Muscle of back (tissue), 11 donors: Measurements from ENCODE around the gene COL5A2. TPM values are rescaled to one million over a fixed set of nuclear protein-coding genes. Genes with fewer than 3 reads are reported as not detected.
A peak's percentile ranks its signal among the peaks of the same experiment; 100 is the strongest.

Experiments
- DNase-seq, 3 donors: peaks; one replicate each; pipeline versions ENCODE4 v3.0.0 to v3.0.0-alpha.2; 2013
- polyA plus RNA-seq, 10 donors: library from polyadenylated mRNA; unstranded; fragments of 120-200 nt; gene quantifications; one replicate each; pipeline ENCODE4 v1.2.1, GENCODE V29; 2013; ENCODE audit not compliant: insufficient read length in 10 of 10

Gene COL5A2
- polyA plus RNA-seq, 10 donors, result 373 to 905 (median 509) TPM

DNA sequence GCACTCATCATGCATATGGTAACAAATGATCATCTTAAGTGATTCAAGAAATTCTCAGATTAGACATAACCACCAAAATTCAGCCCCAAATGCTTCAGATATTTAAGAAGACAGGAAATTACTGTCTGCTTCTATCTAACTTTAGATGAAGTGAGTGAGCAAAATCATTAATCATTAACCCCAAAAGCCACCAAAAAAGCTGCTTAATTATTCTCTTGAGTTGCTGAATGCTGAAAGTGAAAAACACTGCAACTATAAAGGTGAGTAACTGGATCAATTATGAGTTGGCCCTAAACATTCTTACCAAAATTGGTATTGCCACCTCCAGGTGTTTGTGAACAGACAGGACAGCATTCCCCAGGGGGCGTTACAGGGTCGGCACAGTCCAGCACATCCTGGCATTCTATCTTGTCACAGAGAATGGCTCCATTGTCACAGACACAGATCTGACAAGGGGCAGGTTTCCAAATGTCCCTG is 69.6 kb downstream of the COL5A2 start:
- DNase-seq, result no peak

DNA sequence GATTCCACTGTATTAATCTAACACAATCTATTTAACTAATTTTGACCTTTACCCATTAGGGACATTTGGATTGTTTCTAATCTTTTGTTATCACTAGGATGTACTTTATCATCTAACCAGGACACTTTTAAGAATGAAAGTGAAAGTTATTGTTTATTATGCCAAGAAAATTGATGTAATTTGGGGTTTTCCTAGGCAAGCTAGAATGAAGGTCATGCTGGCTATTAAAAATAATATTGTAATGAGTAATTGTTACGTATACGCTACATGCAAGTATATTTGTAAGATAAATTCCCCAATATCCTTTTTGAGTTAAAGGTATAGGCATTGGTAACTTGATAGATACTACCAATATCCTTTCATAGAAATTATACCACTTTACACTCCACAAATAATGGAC is 74.6 kb downstream of the COL5A2 start:
- no peak for DNase-seq

- DNase-seq, result no peak
Observed at GRCh38 chr2:189102735-189103134, 76.8 kb downstream of the COL5A2 start.

DNA sequence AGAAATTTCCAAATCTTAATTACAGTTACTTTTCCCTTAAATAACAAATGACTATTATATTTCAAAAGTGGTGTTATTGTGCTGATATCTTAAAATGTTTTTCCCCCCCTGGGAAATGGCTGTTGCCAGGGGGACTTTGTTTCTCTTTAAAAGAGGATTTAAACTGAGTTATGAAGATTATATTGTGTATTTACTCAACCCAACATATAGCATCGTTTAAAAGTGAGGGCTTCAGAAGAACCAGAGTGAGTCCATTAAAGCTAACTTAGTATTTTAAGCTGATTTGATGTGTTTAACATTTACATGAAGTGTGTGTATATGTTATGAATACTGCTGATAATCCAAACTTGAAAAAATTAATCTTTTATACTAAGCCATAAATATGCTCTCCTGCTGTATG is 81.6 kb downstream of the COL5A2 start:
- no peak for DNase-seq

DNA sequence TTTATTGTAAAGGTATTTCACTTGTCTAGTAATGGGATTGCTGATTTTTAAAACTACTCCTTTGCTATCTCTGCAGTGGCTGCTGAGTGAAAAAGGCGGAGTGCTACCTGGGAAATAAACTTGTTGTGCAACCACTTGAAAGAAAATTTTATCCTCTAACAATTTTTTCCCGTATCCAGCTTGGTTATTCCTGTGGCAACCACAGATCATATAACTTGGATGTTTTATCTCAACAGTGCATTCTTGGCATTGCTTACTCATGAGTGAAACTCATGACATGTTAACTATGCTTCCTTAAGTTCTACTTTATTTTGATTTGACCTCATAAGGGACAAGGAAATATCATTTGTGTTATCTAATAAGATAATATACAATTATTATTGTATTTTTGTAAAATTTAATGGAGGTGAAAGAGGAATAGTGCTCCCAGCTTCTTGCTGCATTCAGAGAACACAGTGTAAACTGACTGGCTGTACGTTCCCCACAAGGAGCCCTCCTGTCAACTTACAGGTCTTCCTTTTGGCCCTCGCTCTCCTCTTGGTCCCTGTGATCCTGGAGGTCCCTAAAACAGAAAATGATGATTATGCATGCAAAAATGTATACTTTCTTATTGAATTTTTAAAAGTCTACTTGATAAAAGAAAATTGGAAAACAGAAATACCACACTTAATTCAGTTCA is 82.7 kb downstream of the COL5A2 start:
- peak in 1 of 3 donors; percentile 78 for DNase-seq

GRCh38 chr2:189095101-189095500 is 84.5 kb downstream of the COL5A2 start:
- DNase-seq, result no peak

GRCh38 chr2:189092936-189093335 is 86.6 kb downstream of the COL5A2 start:
- DNase-seq, result peak; percentile 51 to 72 (median 59)

- DNase-seq, result no peak
Observed at GRCh38 chr2:189091253-189091652, 88.3 kb downstream of the COL5A2 start.

DNA sequence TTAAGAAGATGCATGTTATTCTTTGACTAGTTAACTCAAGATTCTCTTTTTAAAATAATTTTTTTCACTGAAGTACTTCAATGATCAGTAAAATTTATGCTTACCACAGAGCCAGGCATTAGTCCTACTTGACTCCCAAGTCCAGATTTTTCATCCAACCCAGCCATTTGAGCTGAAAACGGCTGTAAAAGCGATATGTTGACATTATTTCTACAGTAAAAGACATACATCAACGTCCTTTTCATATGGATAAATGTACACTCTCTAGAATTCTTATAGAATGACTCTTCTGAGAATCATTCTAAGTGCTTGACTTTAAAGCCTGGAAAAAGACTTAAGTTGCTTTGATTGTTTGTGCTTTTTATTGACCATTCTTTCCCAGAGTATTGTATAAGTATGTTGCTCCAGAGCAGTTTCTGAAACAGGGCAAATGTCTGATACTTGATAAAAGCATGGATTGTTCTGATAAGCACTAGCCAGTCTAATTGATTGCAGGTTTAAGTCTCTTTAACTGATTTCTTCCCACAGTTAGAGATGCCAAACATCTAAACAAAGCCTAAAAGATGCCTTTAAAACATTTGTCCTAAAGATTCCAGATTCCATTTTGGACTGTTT is 90.9 kb downstream of the COL5A2 start:
- DNase-seq, result peak in 1 of 3 donors; percentile 67

DNA sequence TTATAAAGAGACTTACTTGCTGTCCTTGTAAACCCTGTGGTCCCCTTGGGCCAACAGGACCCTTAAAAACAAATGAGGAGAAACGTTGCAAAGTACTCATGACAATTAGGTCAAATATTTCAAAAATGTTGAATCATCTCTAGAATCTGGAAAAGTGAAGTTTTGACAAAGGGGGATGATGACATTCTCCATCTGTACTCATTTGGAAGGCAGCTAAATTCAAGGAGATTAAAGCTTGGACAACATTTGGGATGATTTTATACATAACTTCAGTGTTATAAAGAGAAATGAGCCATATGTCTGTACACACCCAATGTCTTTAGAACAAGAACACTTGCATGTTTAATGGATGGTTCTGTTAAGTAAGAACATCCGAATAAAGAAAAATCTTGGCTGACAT is 92.9 kb downstream of the COL5A2 start:
- DNase-seq, result peak; percentile 44 to 79 (median 67)

DNA sequence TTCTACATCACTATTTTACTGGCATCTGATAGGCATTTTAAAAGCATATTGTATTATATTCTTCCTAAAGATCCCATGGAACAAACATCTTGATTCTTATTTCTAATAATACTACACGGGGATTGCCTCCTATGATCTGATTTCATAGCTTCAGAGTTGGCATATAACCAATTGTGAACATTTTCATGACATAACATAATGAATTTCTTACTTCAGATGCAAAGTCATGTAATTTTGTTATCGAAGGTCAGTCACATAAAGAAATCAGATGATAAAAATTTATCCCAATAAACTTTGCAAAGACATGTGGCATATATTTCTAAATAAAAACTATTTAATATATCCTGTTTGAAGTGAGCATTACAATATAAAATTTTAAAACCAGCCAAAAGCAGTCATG is 93.3 kb downstream of the COL5A2 start:
- DNase-seq, result no peak

DNA sequence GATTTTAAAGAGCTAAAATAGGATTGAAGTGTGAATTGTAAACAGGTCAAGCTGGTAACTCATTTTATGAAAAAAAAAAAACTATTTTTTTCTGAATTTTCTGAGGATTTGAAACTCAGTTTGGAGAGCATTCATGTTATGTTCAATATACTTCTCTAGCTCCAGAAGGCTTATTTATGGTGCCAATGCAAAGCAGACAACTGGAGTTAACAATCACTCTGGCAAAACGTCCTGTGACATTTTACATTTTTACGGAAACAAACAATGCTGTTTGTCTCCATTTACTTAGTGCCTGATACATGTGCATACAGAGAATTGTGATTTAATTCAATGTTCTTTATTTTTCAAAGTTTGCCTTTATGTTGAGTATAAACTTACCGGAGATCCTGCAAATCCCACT is 96.0 kb downstream of the COL5A2 start:
- DNase-seq, result no peak

- DNase-seq, result peak in 2 of 3 donors; percentile 40 to 65
Observed at GRCh38 chr2:189083106-189083505, 96.5 kb downstream of the COL5A2 start.

DNA sequence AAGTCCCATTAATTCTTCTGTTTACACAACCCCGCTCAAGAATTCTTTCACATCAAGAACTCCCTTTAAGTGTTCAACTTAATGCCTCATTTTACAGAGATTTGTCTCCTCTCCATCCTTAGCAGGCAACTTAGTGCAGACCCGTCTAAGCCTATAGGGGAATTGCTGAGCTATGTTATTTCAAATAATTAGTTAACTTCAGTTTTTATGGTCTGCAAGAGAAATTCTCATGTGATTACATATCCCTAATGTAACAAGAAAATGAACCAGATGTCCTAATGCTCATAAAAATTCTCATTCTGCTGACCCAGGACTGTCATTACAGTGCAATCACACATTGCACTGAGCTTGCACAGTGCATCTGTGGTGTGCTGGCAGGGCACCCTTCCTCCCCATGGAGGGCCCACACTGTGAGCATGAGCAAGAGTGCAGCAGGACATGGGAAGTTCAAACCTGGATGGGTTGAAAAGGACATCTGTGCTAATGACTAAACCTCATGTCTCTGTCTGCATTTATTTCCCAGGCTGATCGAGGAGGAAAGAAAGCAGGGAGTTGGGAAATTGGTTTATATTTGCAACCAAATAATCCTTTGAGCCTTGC is 97.1 kb downstream of the COL5A2 start:
- DNase-seq, result peak; percentile 48 to 93 (median 71)

GRCh38 chr2:189076572-189076971 is 103.0 kb downstream of the COL5A2 start:
- no peak for DNase-seq

DNA sequence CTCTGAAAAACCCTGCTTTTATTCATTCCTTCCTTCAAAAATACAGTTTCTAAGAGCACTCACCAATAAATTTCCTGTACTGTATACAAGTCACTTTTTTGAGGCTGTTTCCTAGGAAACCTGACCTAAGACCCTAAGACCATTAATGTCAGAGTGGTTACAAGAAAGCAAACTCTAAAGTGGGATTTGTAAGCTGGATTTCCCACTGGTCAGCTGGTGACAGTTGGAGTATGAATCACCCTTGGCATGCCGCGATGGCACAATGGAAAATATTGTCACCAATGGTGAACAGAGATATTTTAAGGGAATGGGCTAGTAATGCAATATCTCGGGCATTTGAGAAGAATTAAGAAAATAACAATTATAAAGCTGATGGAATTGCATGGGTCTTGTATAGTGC is 103.4 kb downstream of the COL5A2 start:
- DNase-seq, result no peak

DNA sequence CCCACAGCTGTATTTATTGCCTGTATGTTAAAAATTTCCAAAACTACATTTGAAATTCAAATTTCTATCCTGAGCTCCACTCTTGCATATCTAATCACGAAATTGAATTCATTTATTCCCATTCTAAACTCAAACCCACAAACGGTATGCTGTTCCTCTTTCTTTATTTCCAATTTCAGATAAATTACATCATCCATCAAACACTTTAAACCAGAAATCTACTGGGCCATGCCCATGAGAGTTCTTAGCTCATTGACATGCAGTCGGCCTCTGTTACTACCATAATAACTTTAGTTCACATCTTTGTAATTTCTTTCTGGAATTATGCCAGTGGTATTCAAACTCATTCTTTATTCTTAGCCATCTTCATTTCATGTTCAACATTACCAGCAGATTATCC is 105.1 kb downstream of the COL5A2 start:
- DNase-seq, result no peak

DNA sequence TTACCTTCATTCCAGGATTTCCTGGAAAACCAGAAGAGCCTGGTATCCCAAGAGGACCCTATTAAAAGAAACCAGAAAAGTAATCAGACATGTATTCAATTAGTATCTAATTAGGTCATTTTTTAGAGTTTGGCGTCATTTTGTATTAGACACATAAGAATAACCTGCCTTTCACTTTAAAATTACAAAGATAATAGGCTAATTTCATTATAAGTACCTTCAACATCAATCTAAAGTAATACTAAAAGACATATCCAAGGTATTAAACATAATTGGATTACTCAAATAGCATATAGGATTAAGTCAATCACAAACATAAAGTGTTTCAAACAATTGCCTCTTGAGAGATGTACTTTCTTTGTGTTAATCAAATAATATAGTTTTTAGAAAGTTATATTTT is 107.5 kb downstream of the COL5A2 start:
- no peak for DNase-seq

DNA sequence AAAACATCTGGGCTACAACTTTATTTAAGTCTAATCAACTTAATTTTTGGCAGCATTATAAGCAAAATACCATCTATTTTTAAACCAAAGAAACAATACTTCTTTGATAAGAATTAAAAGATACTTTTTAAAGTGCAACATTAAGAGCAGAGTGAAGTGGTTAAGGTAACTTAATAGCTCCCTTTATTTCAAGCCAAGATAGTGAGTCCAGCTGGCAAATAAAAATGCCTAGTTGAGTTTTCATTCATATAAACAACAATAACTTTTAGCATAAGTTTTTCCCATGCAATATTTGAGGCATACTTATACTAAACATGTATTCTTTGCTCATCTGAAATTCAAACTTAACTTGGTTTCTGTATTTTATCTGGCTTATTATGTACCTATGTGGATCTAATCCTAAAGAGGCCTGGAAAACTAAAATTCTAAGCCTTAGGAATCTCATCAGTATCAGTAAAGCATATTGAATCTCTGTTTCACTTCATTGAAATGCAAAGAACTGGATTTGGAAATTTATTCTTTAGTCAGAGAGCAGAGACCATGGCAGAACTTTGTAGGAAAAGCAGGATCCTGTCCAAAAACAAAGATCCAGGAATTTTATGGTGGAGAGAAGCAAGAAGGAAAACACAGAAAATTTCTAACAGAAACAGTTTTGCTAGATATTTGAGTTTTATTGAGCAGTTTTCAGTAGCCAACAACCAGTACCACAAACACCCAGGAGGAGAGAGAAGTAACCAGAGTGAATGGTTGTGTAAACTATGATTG is 109.5 kb downstream of the COL5A2 start:
- peak in 1 of 3 donors; percentile 61 for DNase-seq

DNA sequence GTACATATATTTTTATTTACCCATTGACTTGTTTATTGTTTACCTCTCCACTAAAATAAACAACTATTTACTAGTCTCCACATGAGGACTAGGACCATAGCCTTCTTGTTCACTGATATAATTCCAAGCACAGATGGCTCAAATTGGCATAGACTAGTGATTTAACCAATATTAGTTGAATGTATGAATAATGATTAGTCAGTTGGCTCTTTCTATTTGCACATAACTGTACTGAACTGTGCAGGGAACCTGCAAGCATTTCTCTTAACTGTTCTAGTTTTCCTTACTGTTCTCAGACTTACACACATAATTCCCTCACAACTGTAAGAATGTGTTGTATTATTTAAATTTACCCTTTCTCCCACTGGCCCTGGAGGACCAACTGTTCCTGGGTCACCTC is 113.5 kb downstream of the COL5A2 start:
- no peak for DNase-seq

DNA sequence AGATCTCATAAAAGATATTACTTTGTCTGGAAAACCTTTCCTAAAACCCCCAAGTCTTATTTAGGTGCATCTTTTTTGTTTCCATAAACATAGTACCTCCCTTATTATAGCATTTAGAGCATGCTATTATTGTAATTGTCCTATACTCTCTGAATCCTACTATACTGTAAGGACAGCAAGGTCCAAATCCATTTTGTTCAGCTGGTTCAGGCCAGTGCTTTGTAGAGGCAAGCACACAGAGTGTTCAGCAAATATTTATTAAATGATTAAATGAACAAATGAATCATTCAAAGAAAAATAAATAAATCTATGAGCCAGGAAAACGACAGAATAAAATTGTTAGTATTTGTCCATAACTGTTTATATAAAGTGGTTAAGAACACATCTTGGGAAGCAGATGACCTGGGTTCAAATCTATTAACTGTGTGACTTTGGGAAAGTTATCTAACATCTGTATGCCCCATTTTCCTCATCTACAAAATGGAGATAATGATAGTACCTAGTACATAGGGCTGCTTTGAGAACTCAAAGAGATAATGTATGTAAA is 119.4 kb downstream of the COL5A2 start:
- no peak for DNase-seq

DNA sequence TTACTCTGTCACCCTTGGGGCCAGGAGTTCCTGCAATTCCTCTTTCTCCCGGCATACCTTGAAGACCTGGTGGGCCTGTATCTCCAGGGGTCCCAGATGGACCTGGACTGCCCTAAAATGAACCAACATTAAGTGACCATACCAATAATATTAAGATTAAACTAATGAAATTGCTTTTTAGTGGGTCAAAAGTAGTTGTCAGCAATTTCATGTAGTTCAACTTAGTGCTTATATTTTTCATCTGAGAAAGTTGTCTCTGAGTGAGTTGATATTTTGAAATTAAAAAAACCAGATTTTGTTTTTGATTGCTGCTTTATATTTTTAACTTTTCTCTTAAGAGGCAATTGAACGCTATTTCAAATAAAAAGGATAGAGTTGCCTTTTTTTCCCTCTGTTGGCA is 122.2 kb downstream of the COL5A2 start:
- no peak for DNase-seq
